HCT116 (cell line): ENCODE results near the gene DLX5. TPM values are rescaled to one million over a fixed set of nuclear protein-coding genes. Genes with fewer than 3 reads are reported as not detected.
"Not testable (repeated sequence)": the region's sequence is repeated elsewhere in the genome, so short reads cannot be mapped to it uniquely, and the experiment has no call there.

Source experiments
- ATAC-seq: fragments of 200-7000 bp; cut with Tn5 transposase; 2 replicates; pipeline ENCODE4 v1.9.1; 2020; ENCODE audit warnings: mild to moderate bottlenecking, moderate library complexity
- Bru-seq: library from RNA; stranded (reverse); fragments of 400-500 nt; gene quantifications from one replicate; lab custom pipeline; 2021; lab: Mats Ljungman, UMichigan
- BruChase-seq, 2 experiments: library from RNA; stranded (reverse); fragments of 400-500 nt; gene quantifications; one replicate each; lab custom pipeline; 2021; lab: Mats Ljungman, UMichigan
- BruUV-seq: library from RNA; stranded (reverse); fragments of 400-500 nt; replicated peaks from 2 replicates; lab custom pipeline; 2021; lab: Mats Ljungman, UMichigan
- CTCF ChIA-PET: fragments of 300-600 bp; sonication (Branson Sonifier 250); formaldehyde crosslinking; loops from one replicate; lab custom pipeline; 2021; ENCODE audit warnings: antibody characterized with exemption; lab: Charles Lee
- POLR2A ChIA-PET: fragments of 300-600, 350-600 bp; sonication (Branson Sonifier 250); formaldehyde crosslinking; loops from one replicate; lab custom pipeline; 2021; ENCODE audit warnings: antibody characterized with exemption; lab: Charles Lee
- RAD21 ChIA-PET, 2 experiments: fragments of 300-600 bp; sonication (Branson Sonifier 250); formaldehyde crosslinking; loops; one replicate each; lab custom pipeline; 2023; ENCODE audit warnings: low total read pairs in 2 of 2; ENCODE audit not compliant: uncharacterized antibody in 2 of 2, unreplicated experiment in 2 of 2, low non-redundant PET in 1 of 2; lab: Charles Lee
- DNase-seq: peaks from one replicate; pipeline ENCODE4 v3.0.0-alpha.2; 2010; ENCODE audit warnings: low read depth, low spot score
- H2AFZ ChIP-seq: fragments of 200-600 bp; shearing (Covaris generic), sonication (generic); 2 replicates; pipeline ENCODE4 v1.6.1; 2017; ENCODE audit warnings: low read depth, mixed run types, mixed read lengths, antibody characterized with exemption, low read length; ENCODE audit not compliant: poor library complexity, severe bottlenecking
- H3K27ac ChIP-seq: 2 replicates; pipeline ENCODE4 v1.5.1; 2012; ENCODE audit warnings: low read depth, low read length
- H3K27me3 ChIP-seq: fragments of 200-600 bp; sonication (generic); 2 replicates; pipeline ENCODE4 v1.6.1; 2016; ENCODE audit warnings: mixed run types, low read length, mixed read lengths; ENCODE audit not compliant: insufficient read depth
- H3K36me3 ChIP-seq, 2 experiments: fragments of 200-500 bp in 1 of 2; fragments of 200-600 bp in 1 of 2; sonication (Bioruptor generic) in 1 of 2; sonication (generic) in 1 of 2; 2 replicates each; pipeline versions ENCODE4 v1.5.1 to v1.6.1; 2014 to 2016; ENCODE audit warnings: low read length in 2 of 2, inconsistent platforms in 1 of 2, mixed read lengths in 1 of 2, mixed run types in 1 of 2; ENCODE audit not compliant: insufficient read depth in 2 of 2, control insufficient read depth in 1 of 2
- H3K4me1 ChIP-seq, 2 experiments: fragments of 200-600 bp in 1 of 2; sonication (generic) in 1 of 2; 2 replicates each; pipeline versions ENCODE4 v1.5.1 to v1.6.1; 2012 to 2017; ENCODE audit warnings: low read length in 2 of 2, inconsistent platforms in 1 of 2, mild to moderate bottlenecking in 1 of 2, mixed read lengths in 1 of 2, mixed run types in 1 of 2, moderate library complexity in 1 of 2; ENCODE audit not compliant: insufficient read depth in 2 of 2, control insufficient read depth in 1 of 2
- H3K4me2 ChIP-seq: fragments of 200-600 bp; sonication (generic); 2 replicates; pipeline ENCODE4 v1.6.1; 2017; ENCODE audit warnings: mixed run types, low read length, mixed read lengths
- H3K4me3 ChIP-seq, 2 experiments: fragments of 200-600 bp in 1 of 2; sonication (generic) in 1 of 2; replicated peaks in 1 of 2; 2 replicates each; pipeline ENCODE4 v1.5.1; 2011 to 2016; ENCODE audit warnings: low read length in 2 of 2, control low read depth in 1 of 2, low read depth in 1 of 2, mild to moderate bottlenecking in 1 of 2, mixed read lengths in 1 of 2, mixed run types in 1 of 2
- H3K79me2 ChIP-seq: fragments of 200-600 bp; sonication (generic); 2 replicates; pipeline ENCODE4 v1.6.1; 2017; ENCODE audit warnings: mild to moderate bottlenecking, mixed run types, low read length, moderate library complexity, mixed read lengths; ENCODE audit not compliant: insufficient read depth
- H3K9ac ChIP-seq: fragments of 200-600 bp; sonication (generic); 2 replicates; pipeline ENCODE4 v1.6.1; 2016; ENCODE audit warnings: low read length, mixed read lengths
- H3K9me2 ChIP-seq: fragments of 200-600 bp; sonication (generic), shearing (Covaris generic); 2 replicates; pipeline ENCODE4 v1.6.1; 2017; ENCODE audit warnings: mixed run types, mild to moderate bottlenecking, moderate library complexity; ENCODE audit not compliant: insufficient read depth
- H3K9me3 ChIP-seq, 2 experiments: fragments of 200-500 bp in 1 of 2; fragments of 200-600 bp in 1 of 2; sonication (Bioruptor generic) in 1 of 2; sonication (generic) in 1 of 2; 2 replicates each; pipeline ENCODE4 v1.6.1; 2014 to 2017; ENCODE audit warnings: low read length in 2 of 2, mixed read lengths in 2 of 2, inconsistent platforms in 1 of 2, low read depth in 1 of 2, mild to moderate bottlenecking in 1 of 2, mixed run types in 1 of 2, moderate library complexity in 1 of 2; ENCODE audit not compliant: control insufficient read depth in 1 of 2, insufficient read depth in 1 of 2
- H4K20me1 ChIP-seq: fragments of 200-600 bp; sonication (generic), shearing (Covaris generic); 2 replicates; pipeline ENCODE4 v1.6.1; 2017; ENCODE audit warnings: mixed run types, mild to moderate bottlenecking, moderate library complexity; ENCODE audit not compliant: insufficient read depth
- CEBPB ChIP-seq: IDR thresholded peaks from 2 replicates; pipeline ENCODE4 v1.6.1; 2012; ENCODE audit warnings: low read depth
- CTCF ChIP-seq, 3 experiments: fragments of 200-600 bp in 1 of 3; sonication (generic) in 1 of 3; IDR thresholded peaks in 2 of 3; conservative IDR thresholded peaks in 1 of 3; 2 replicates each; pipeline ENCODE4 v1.5.1; 2012 to 2017; ENCODE audit warnings: low read depth in 2 of 3, low read length in 2 of 3, antibody characterized with exemption in 1 of 3, borderline replicate concordance in 1 of 3, control low read depth in 1 of 3, mild to moderate bottlenecking in 1 of 3, mixed read lengths in 1 of 3, mixed run types in 1 of 3, moderate library complexity in 1 of 3; ENCODE audit not compliant: insufficient read depth in 1 of 3
- ELF1 ChIP-seq: IDR thresholded peaks from 2 replicates; pipeline ENCODE4 v1.6.1; 2012; ENCODE audit warnings: low read depth, borderline replicate concordance
- EZH2phosphoT487 ChIP-seq: fragments of 200-600 bp; IDR thresholded peaks from 2 replicates; pipeline ENCODE4 v1.6.1; 2018; ENCODE audit warnings: antibody characterized with exemption, borderline replicate concordance
- MAX ChIP-seq: IDR thresholded peaks from 2 replicates; pipeline ENCODE4 v1.6.1; 2012
- POLR2A ChIP-seq: IDR thresholded peaks from 2 replicates; pipeline ENCODE4 v1.7.0; 2011; ENCODE audit warnings: borderline replicate concordance; ENCODE audit not compliant: insufficient read depth, insufficient read length; ENCODE audit errors: extremely low read depth
- POLR2AphosphoS5 ChIP-seq: IDR thresholded peaks from 2 replicates; pipeline ENCODE4 v1.6.1; 2011; ENCODE audit warnings: mild to moderate bottlenecking, low read depth, low read length, moderate library complexity
- RAD21 ChIP-seq: IDR thresholded peaks from 2 replicates; pipeline ENCODE4 v1.6.1; 2012; ENCODE audit warnings: low read depth, mild to moderate bottlenecking
- SP1 ChIP-seq: IDR thresholded peaks from 2 replicates; pipeline ENCODE4 v1.6.1; 2012; ENCODE audit warnings: low read depth
- intact Hi-C: fragments of 100-400 bp; cut with micrococcal nuclease; formaldehyde crosslinking; loops from 2 replicates; pipeline ENCODE4 v1.10.0; 2022
- long read RNA-seq: library from polyadenylated mRNA; unstranded; transcript quantifications from one replicate; pipeline ENCODE4 v2.0.0, GENCODE V29; 2021; ENCODE audit not compliant: unreplicated experiment
- polyA plus RNA-seq: library from polyadenylated mRNA; unstranded; fragments of >200 nt; gene quantifications from 2 replicates; pipeline ENCODE4 v1.2.1, GENCODE V29; 2012; ENCODE audit warnings: missing spikeins
- total RNA-seq: library from RNA; stranded (reverse); gene quantifications from one replicate; pipeline ENCODE4 v1.2.1, GENCODE V29; 2021; ENCODE audit not compliant: unreplicated experiment
- TF ChIP-seq, protein P1 (sequence below): IDR thresholded peaks from 2 replicates; pipeline ENCODE4 v1.6.1; 2012; ENCODE audit warnings: low read depth
- TF ChIP-seq, protein P2 (sequence below): IDR thresholded peaks from 2 replicates; pipeline ENCODE4 v1.6.1; 2012

Gene DLX5
- not detected for total RNA-seq
- not detected in 2 replicates for polyA plus RNA-seq
- Bru-seq, nascent RNA: not detected
- BruChase-seq, experiment 1, labeled RNA remaining after a 6-hour chase: not detected
- not detected for BruChase-seq, experiment 2, labeled RNA remaining after a 2-hour chase
- long read RNA-seq: 0 reads

DNA sequence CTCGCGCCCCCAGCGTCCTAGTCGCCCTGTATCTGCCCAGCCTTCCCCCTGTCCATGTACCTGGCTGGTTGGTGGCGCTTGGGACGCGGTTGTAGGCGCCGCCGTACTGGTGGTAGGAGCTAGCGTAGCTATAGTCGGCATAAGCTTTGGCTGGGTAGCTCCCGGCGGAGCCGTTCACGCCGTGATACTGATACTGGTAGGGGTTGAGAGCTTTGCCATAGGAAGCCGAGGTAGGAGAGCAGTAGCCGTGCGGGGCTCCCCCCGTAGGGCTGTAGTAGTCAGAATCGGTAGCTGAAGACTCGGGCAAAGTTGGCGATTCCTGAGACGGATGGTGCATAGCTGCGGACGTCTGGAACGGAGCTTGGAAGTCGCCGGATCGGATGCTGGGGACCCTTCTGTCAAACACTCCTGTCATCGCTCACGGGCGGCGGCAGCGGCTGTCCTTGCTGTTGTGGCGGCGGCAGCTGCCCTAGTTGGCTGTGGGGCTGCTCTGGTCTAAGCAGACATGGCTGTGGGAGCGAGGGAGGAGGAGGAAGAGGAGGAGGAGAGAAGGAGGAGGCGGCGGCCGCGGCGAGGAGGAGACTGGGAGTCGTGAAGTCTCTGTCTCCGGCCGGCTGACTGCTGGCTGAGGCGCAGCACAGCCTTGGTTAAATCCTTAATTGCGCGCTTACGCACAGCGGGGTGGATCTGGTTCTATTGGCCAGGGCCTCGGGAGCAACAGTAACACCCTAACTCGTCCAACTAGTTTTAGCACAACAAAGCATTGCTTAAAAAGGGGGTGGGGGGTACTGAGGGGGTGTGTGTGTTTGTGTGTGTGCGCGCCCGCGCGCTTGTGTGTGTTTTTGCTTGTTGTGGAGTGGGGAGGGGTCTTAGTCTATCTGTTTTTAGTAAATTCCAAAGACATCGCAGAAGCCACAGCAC, at the start of gene DLX5:
Gene DLX5 (minus strand): TSS at position 623 of the 921 bp plus-strand sequence. CDS start 208 bp downstream, at position 415.
- Histone ChIP-seq H3K4me2 (no peak within 1 kb of the TSS), H3K27ac (no peak within 1 kb of the TSS), H3K4me3 (no peak within 1 kb of the TSS), H3K9me2 (no peaks in the 10 kb centered on the region), H3K79me2 (no peaks in the 10 kb centered on the region), H4K20me1 (no peaks in the 10 kb centered on the region), H3K9me3 (no peaks in the 10 kb centered on the region), H3K4me1 (no peaks in the 10 kb centered on the region), H3K27me3 (peaks cover 15% of the 10 kb centered on the region; the same call in 1 of the 2 replicates), H3K36me3 (no peaks in the 10 kb centered on the region), H2AFZ (no peak within 1 kb of the TSS), H3K9ac (no peak within 1 kb of the TSS)
- no peak for TF ChIP-seq SP1
- no peak for TF ChIP-seq EZH2phosphoT487
- no peak for TF ChIP-seq MAX
- no peak for TF ChIP-seq RAD21
- no peak for TF ChIP-seq ELF1
- no peak for TF ChIP-seq POLR2A
- no peak for TF ChIP-seq CTCF (IDR thresholded peaks at IDR 0.05 in 2 of 3, conservative IDR thresholded peaks at IDR 0.05 in 1 of 3; ENCODE audit: borderline replicate concordance in 1 of 3, insufficient read depth in 1 of 3, low read depth in 2 of 3, low read length in 2 of 3)
- TF ChIP-seq CEBPB: no peak
- TF ChIP-seq, protein P1, sequence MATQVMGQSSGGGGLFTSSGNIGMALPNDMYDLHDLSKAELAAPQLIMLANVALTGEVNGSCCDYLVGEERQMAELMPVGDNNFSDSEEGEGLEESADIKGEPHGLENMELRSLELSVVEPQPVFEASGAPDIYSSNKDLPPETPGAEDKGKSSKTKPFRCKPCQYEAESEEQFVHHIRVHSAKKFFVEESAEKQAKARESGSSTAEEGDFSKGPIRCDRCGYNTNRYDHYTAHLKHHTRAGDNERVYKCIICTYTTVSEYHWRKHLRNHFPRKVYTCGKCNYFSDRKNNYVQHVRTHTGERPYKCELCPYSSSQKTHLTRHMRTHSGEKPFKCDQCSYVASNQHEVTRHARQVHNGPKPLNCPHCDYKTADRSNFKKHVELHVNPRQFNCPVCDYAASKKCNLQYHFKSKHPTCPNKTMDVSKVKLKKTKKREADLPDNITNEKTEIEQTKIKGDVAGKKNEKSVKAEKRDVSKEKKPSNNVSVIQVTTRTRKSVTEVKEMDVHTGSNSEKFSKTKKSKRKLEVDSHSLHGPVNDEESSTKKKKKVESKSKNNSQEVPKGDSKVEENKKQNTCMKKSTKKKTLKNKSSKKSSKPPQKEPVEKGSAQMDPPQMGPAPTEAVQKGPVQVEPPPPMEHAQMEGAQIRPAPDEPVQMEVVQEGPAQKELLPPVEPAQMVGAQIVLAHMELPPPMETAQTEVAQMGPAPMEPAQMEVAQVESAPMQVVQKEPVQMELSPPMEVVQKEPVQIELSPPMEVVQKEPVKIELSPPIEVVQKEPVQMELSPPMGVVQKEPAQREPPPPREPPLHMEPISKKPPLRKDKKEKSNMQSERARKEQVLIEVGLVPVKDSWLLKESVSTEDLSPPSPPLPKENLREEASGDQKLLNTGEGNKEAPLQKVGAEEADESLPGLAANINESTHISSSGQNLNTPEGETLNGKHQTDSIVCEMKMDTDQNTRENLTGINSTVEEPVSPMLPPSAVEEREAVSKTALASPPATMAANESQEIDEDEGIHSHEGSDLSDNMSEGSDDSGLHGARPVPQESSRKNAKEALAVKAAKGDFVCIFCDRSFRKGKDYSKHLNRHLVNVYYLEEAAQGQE: no peak
- no peak for TF ChIP-seq POLR2AphosphoS5
- TF ChIP-seq, protein P2, sequence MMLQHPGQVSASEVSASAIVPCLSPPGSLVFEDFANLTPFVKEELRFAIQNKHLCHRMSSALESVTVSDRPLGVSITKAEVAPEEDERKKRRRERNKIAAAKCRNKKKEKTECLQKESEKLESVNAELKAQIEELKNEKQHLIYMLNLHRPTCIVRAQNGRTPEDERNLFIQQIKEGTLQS: no peak
- ChIA-PET POLR2A (no interaction called here), CTCF (no interaction called here), RAD21 (no interaction called here)
- intact Hi-C loops: loop anchor here (5.0 kb wide), 1 partner anchor 1302 kb away; no protein-coding TSS in a partner anchor
- BruUV-seq: no TSS peak
- ATAC-seq (no peak), DNase-seq (no peak)

DNA sequence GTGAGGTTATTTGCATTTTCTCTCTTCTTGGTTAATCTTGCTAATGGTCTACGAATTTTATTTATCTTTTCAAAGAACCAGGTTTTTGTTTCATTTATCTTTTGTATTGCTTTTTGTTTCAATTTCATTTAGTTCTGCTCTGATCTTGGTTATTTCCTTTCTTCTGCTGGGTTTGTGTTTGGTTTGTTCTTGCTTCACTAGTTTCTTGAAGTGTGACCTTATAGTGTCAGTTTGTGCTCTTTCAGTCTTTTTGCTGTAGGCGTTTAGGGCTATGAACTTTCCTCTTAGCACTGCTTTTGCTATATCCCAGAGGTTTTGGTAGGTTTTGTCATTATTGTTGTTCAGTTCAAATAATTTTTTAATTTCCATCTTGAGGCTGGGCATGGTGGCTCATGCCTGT, 47.4 kb upstream of the DLX5 start:
- CTCF ChIA-PET, intact Hi-C loops, H2AFZ ChIP-seq, BruUV-seq, DNase-seq, H3K4me2 ChIP-seq, ATAC-seq, H3K27ac ChIP-seq, H3K79me2 ChIP-seq, H3K27me3 ChIP-seq, POLR2A ChIA-PET, H3K4me3 ChIP-seq, H3K36me3 ChIP-seq, H3K9me3 ChIP-seq, H3K9ac ChIP-seq, H4K20me1 ChIP-seq, H3K9me2 ChIP-seq, RAD21 ChIA-PET: not testable (repeated sequence)
- peaks cover 0 to 13% of the 10 kb centered on the region in 2 experiments; a peak in 2 of 4 replicates for H3K4me1 ChIP-seq
